ENCODE results near the gene BMPR1B. TPM values are rescaled to one million over a fixed set of nuclear protein-coding genes. Genes with fewer than 3 reads are reported as not detected.

BMPR1B gene
- total RNA-seq, 1 experiment from 2014 or later, result not detected

- CTCF ChIA-PET, result interaction anchor here (1.0 kb wide), 1 partner anchor 127 kb away, joined by 3 read pairs; no protein-coding TSS in a partner anchor
- RAD21 ChIA-PET (ENCODE audit: low non-redundant PET in 1 of 2, low total read pairs in 2 of 2, uncharacterized antibody in 2 of 2, unreplicated experiment in 2 of 2), result no interaction called here
- Histone ChIP-seq H3K9me3 (ENCODE audit: control insufficient read depth in 1 of 2, insufficient read depth in 1 of 2, low read depth in 1 of 2, low read length in 2 of 2) (no peaks in the 10 kb centered on the region), H3K27ac (ENCODE audit: low read depth, low read length) (no peak overlapping the region), H3K9ac (ENCODE audit: low read length) (no peak overlapping the region), H3K79me2 (ENCODE audit: insufficient read depth, low read length) (no peaks in the 10 kb centered on the region), H3K9me2 (ENCODE audit: insufficient read depth) (no peaks in the 10 kb centered on the region), H3K27me3 (ENCODE audit: insufficient read depth, low read length) (no peaks in the 10 kb centered on the region), H3K36me3 (ENCODE audit: control insufficient read depth in 1 of 2, insufficient read depth in 2 of 2, low read length in 2 of 2) (no peaks in the 10 kb centered on the region), H3K4me2 (ENCODE audit: low read length) (no peak overlapping the region), H3K4me3 (replicated peaks in 1 of 2; ENCODE audit: low read depth in 1 of 2, low read length in 2 of 2) (no peak overlapping the region), H2AFZ (ENCODE audit: low read depth, low read length, poor library complexity, severe bottlenecking) (no peak overlapping the region), H4K20me1 (ENCODE audit: insufficient read depth) (no peaks in the 10 kb centered on the region), H3K4me1 (ENCODE audit: control insufficient read depth in 1 of 2, insufficient read depth in 2 of 2, low read length in 2 of 2) (no peaks in the 10 kb centered on the region)
- intact Hi-C loops (cut with micrococcal nuclease), result no loop called here
- DNase-seq (ENCODE audit: low read depth, low spot score), result no peak
- POLR2A ChIA-PET, result no interaction called here
- no TSS peak for BruUV-seq (replicated peaks)
- TF ChIP-seq EGR1 (IDR thresholded peaks at IDR 0.05; ENCODE audit: low read depth), result no peak
- no peak for ATAC-seq
These were observed 114.0 kb downstream of the BMPR1B start for GRCh38 chr4:94871644-94872305.

- H2AFZ ChIP-seq (ENCODE audit: low read depth, low read length, poor library complexity, severe bottlenecking), result peak overlapping the region; percentile 18
- H4K20me1 ChIP-seq (ENCODE audit: insufficient read depth), result no peaks in the 10 kb centered on the region
- no peaks in the 10 kb centered on the region for H3K9me3 ChIP-seq (ENCODE audit: control insufficient read depth in 1 of 2, insufficient read depth in 1 of 2, low read depth in 1 of 2, low read length in 2 of 2)
- H3K36me3 ChIP-seq (ENCODE audit: control insufficient read depth in 1 of 2, insufficient read depth in 2 of 2, low read length in 2 of 2), result no peaks in the 10 kb centered on the region
- H3K9ac ChIP-seq (ENCODE audit: low read length), result no peak overlapping the region
- ChIA-PET POLR2A (no interaction called here), CTCF (no interaction called here), RAD21 (ENCODE audit: low non-redundant PET in 1 of 2, low total read pairs in 2 of 2, uncharacterized antibody in 2 of 2, unreplicated experiment in 2 of 2) (no interaction called here)
- H3K27ac ChIP-seq (ENCODE audit: low read depth, low read length), result no peak overlapping the region
- no peak overlapping the region for H3K4me2 ChIP-seq (ENCODE audit: low read length)
- H3K79me2 ChIP-seq (ENCODE audit: insufficient read depth, low read length), result no peaks in the 10 kb centered on the region
- intact Hi-C loops (cut with micrococcal nuclease), result no loop called here
- DNase-seq (ENCODE audit: low read depth, low spot score) (no peak), ATAC-seq (no peak)
- no TSS peak for BruUV-seq (replicated peaks)
- H3K4me3 ChIP-seq (replicated peaks in 1 of 2; ENCODE audit: low read depth in 1 of 2, low read length in 2 of 2), result no peak overlapping the region
- no peaks in the 10 kb centered on the region for H3K27me3 ChIP-seq (ENCODE audit: insufficient read depth, low read length)
- H3K9me2 ChIP-seq (ENCODE audit: insufficient read depth), result no peaks in the 10 kb centered on the region
- H3K4me1 ChIP-seq (ENCODE audit: control insufficient read depth in 1 of 2, insufficient read depth in 2 of 2, low read length in 2 of 2), result no peaks in the 10 kb centered on the region
- TF ChIP-seq ZBTB33 (IDR thresholded peaks at IDR 0.05; ENCODE audit: extremely low read depth, insufficient replicate concordance, low read length) (no peak), SIN3A (IDR thresholded peaks at IDR 0.05; ENCODE audit: low read depth) (no peak), YY1 (IDR thresholded peaks at IDR 0.05; ENCODE audit: extremely low read depth, insufficient replicate concordance, low read depth, low read length) (no peak), EZH2 (IDR thresholded peaks at IDR 0.05) (no peak), EGR1 (IDR thresholded peaks at IDR 0.05; ENCODE audit: low read depth) (no peak), SP1 (IDR thresholded peaks at IDR 0.05; ENCODE audit: low read depth) (no peak), FOSL1 (IDR thresholded peaks at IDR 0.05; ENCODE audit: low read depth) (no peak), CBX3 (IDR thresholded peaks at IDR 0.05; ENCODE audit: low read depth) (no peak), POLR2A (IDR thresholded peaks at IDR 0.05; ENCODE audit: borderline replicate concordance, extremely low read depth, insufficient read depth, insufficient read length) (no peak), TCF7L2 (IDR thresholded peaks at IDR 0.05; ENCODE audit: borderline replicate concordance, extremely low read depth, insufficient read depth, insufficient read length) (no peak), ZNF274 (IDR thresholded peaks at IDR 0.05; ENCODE audit: low read depth, low read length) (no peak), MAX (IDR thresholded peaks at IDR 0.05) (no peak), SRF (IDR thresholded peaks at IDR 0.05; ENCODE audit: low read depth) (no peak), ZFX (IDR thresholded peaks at IDR 0.05) (no peak), ELF1 (IDR thresholded peaks at IDR 0.05; ENCODE audit: borderline replicate concordance, low read depth) (no peak), RAD21 (IDR thresholded peaks at IDR 0.05; ENCODE audit: low read depth) (no peak)
These were observed 120.2 kb downstream of the BMPR1B start for GRCh38 chr4:94877973-94878372.

Measured in HCT116 (cell line).